HEK293T (cell line): ENCODE measurements around the gene CD96.
"Not testable (repeated sequence)": the region's sequence is repeated elsewhere in the genome, so short reads cannot be mapped to it uniquely, and the experiment has no call there.

ENCODE experiments used
- CTCF ChIA-PET: fragments of 350-600 bp; formaldehyde crosslinking; extraction: SDS; loops from one replicate; lab custom pipeline; 2021; ENCODE audit warnings: antibody characterized with exemption, inconsistent platforms; lab: Yijun Ruan, JAX
- POLR2A ChIA-PET: fragments of 350-600 bp; formaldehyde crosslinking; extraction: SDS; loops from one replicate; lab custom pipeline; 2020; ENCODE audit warnings: antibody characterized with exemption, inconsistent platforms; lab: Yijun Ruan, JAX
- DNase-seq: peaks from one replicate; pipeline ENCODE4 v3.0.0; 2012; ENCODE audit warnings: mixed read lengths; ENCODE audit errors: extremely low spot score
- ARNT ChIP-seq: fragments of 450-650 bp; IDR thresholded peaks from 2 replicates; pipeline ENCODE4 v1.6.1; 2017; ENCODE audit warnings: mild to moderate bottlenecking
- BHLHE40 ChIP-seq: fragments of 450-650 bp; IDR thresholded peaks from 2 replicates; pipeline ENCODE4 v1.6.1; 2016; ENCODE audit warnings: mild to moderate bottlenecking, moderate library complexity, borderline replicate concordance
- CTBP1 ChIP-seq: fragments of 450-650 bp; IDR thresholded peaks from 2 replicates; pipeline ENCODE4 v1.6.1; 2016; ENCODE audit warnings: borderline replicate concordance
- ELF4 ChIP-seq: fragments of 450-650 bp; IDR thresholded peaks from 2 replicates; pipeline ENCODE4 v1.6.1; 2017; ENCODE audit warnings: antibody characterized with exemption
- FOXA1 ChIP-seq: fragments of 450-650 bp; IDR thresholded peaks from 2 replicates; pipeline ENCODE4 v1.6.1; 2016; ENCODE audit warnings: mild to moderate bottlenecking
- FOXK2 ChIP-seq: fragments of 450-650 bp; IDR thresholded peaks from 2 replicates; pipeline ENCODE4 v1.6.1; 2016; ENCODE audit warnings: mild to moderate bottlenecking
- FOXM1 ChIP-seq: fragments of 450-650 bp; IDR thresholded peaks from 2 replicates; pipeline ENCODE4 v1.6.1; 2017; ENCODE audit warnings: mild to moderate bottlenecking, borderline replicate concordance
- HDGF ChIP-seq: fragments of 450-650 bp; IDR thresholded peaks from 2 replicates; pipeline ENCODE4 v1.6.1; 2017; ENCODE audit warnings: antibody characterized with exemption, borderline replicate concordance
- L3MBTL2 ChIP-seq: fragments of 450-650 bp; conservative IDR thresholded peaks from 2 replicates; pipeline ENCODE4 v1.6.1; 2016; ENCODE audit warnings: mild to moderate bottlenecking
- LEF1 ChIP-seq: fragments of 450-650 bp; IDR thresholded peaks from 2 replicates; pipeline ENCODE4 v1.6.1; 2017; ENCODE audit warnings: mild to moderate bottlenecking, borderline replicate concordance
- NFRKB ChIP-seq: fragments of 450-650 bp; IDR thresholded peaks from 2 replicates; pipeline ENCODE4 v1.6.1; 2016; ENCODE audit warnings: mild to moderate bottlenecking, moderate library complexity
- PKNOX1 ChIP-seq: fragments of 450-650 bp; IDR thresholded peaks from 2 replicates; pipeline ENCODE4 v1.6.1; 2016
- SP1 ChIP-seq: fragments of 450-650 bp; IDR thresholded peaks from 2 replicates; pipeline ENCODE4 v1.6.1; 2017
- SUZ12 ChIP-seq: fragments of 450-650 bp; IDR thresholded peaks from 2 replicates; pipeline ENCODE4 v1.6.1; 2016; ENCODE audit warnings: mild to moderate bottlenecking
- TARDBP ChIP-seq: fragments of 450-650 bp; IDR thresholded peaks from 2 replicates; pipeline ENCODE4 v1.6.1; 2016
- ZNF384 ChIP-seq: fragments of 450-650 bp; IDR thresholded peaks from 2 replicates; pipeline ENCODE4 v1.6.1; 2016

CD96 gene

GRCh38 chr3:111547631-111548030 is 5.6 kb downstream of the CD96 start:
- ChIA-PET CTCF (no interaction called here), POLR2A (no interaction called here)
- DNase-seq = no peak

GRCh38 chr3:111548092-111548491 is 6.1 kb downstream of the CD96 start:
- CTCF ChIA-PET = no interaction called here

More at GRCh38 chr3:111547631-111548030, 5.6 kb downstream of the CD96 start:
- TF ChIP-seq ZNF384 (no peak), SP1 (no peak), PKNOX1 (no peak), FOXM1 (no peak), CTBP1 (no peak), TARDBP (no peak), ARNT (no peak), FOXA1 (no peak), LEF1 (no peak), HDGF (no peak), L3MBTL2 (no peak), BHLHE40 (no peak), FOXK2 (no peak), ELF4 (no peak), NFRKB (no peak), SUZ12 (no peak)

GRCh38 chr3:111548756-111549155 is 6.8 kb downstream of the CD96 start:
- TF ChIP-seq SUZ12 = no peak
- no peak for TF ChIP-seq TARDBP
- no peak for TF ChIP-seq FOXM1
- TF ChIP-seq CTBP1 = no peak
- DNase-seq = no peak
- ChIA-PET CTCF (interaction anchor here (0.7 kb wide), 1 partner anchor 294 kb away, joined by 5 read pairs; no protein-coding TSS in a partner anchor), POLR2A (no interaction called here)

More at GRCh38 chr3:111548092-111548491, 6.1 kb downstream of the CD96 start:
- no peak for TF ChIP-seq L3MBTL2
- no peak for TF ChIP-seq ZNF384
- TF ChIP-seq ELF4 = no peak
- no peak for TF ChIP-seq PKNOX1
- TF ChIP-seq BHLHE40 = no peak
- no peak for TF ChIP-seq SUZ12
- TF ChIP-seq LEF1 = no peak
- TF ChIP-seq NFRKB = no peak
- TF ChIP-seq FOXM1 = no peak
- no peak for TF ChIP-seq FOXA1
- no peak for TF ChIP-seq HDGF
- no peak for TF ChIP-seq FOXK2
- TF ChIP-seq TARDBP = no peak
- DNase-seq = no peak
- POLR2A ChIA-PET = no interaction called here

GRCh38 chr3:111561902-111562301 is 19.9 kb downstream of the CD96 start:
- CTCF ChIA-PET, DNase-seq, POLR2A ChIA-PET: not testable (repeated sequence)

GRCh38 chr3:111566844-111567243 is 24.8 kb downstream of the CD96 start:
- ChIA-PET POLR2A (no interaction called here), CTCF (no interaction called here)
- no peak for DNase-seq
- TF ChIP-seq ARNT = no peak
- no peak for TF ChIP-seq FOXK2
- no peak for TF ChIP-seq BHLHE40
- no peak for TF ChIP-seq L3MBTL2
- TF ChIP-seq TARDBP = no peak
- no peak for TF ChIP-seq ELF4
- no peak for TF ChIP-seq ZNF384
- TF ChIP-seq FOXM1 = no peak

GRCh38 chr3:111568355-111568754 is 26.4 kb downstream of the CD96 start:
- DNase-seq = no peak
- POLR2A ChIA-PET = no interaction called here
- TF ChIP-seq FOXK2 (no peak), FOXA1 (no peak), L3MBTL2 (no peak), CTBP1 (no peak), BHLHE40 (no peak), FOXM1 (no peak), ZNF384 (no peak)
- CTCF ChIA-PET = no interaction called here

- POLR2A ChIA-PET = no interaction called here
- no peak for DNase-seq
- CTCF ChIA-PET = no interaction called here
- TF ChIP-seq TARDBP = no peak
- no peak for TF ChIP-seq FOXA1
- TF ChIP-seq L3MBTL2 = no peak
- TF ChIP-seq HDGF = no peak
- no peak for TF ChIP-seq CTBP1
- TF ChIP-seq ZNF384 = no peak
- no peak for TF ChIP-seq SUZ12
These were observed 26.9 kb downstream of the CD96 start for GRCh38 chr3:111568911-111569310.
